OCI-LY3 (cell line): ENCODE measurements around the gene PRODH.

Experiments
- EZH2phosphoT487 ChIP-seq: fragments of 200-600 bp; shearing (Covaris generic); IDR thresholded peaks from 2 replicates; pipeline ENCODE4 v1.6.1; 2018; ENCODE audit warnings: antibody characterized with exemption, mixed run types, low read depth
- TF ChIP-seq, protein P1 (sequence below): fragments of 200-600, 300-600 bp; sonication (generic); IDR thresholded peaks from 2 replicates; pipeline ENCODE4 v1.5.1; 2014; ENCODE audit warnings: antibody characterized with exemption, low read length, low read depth

- TF ChIP-seq, protein P1, sequence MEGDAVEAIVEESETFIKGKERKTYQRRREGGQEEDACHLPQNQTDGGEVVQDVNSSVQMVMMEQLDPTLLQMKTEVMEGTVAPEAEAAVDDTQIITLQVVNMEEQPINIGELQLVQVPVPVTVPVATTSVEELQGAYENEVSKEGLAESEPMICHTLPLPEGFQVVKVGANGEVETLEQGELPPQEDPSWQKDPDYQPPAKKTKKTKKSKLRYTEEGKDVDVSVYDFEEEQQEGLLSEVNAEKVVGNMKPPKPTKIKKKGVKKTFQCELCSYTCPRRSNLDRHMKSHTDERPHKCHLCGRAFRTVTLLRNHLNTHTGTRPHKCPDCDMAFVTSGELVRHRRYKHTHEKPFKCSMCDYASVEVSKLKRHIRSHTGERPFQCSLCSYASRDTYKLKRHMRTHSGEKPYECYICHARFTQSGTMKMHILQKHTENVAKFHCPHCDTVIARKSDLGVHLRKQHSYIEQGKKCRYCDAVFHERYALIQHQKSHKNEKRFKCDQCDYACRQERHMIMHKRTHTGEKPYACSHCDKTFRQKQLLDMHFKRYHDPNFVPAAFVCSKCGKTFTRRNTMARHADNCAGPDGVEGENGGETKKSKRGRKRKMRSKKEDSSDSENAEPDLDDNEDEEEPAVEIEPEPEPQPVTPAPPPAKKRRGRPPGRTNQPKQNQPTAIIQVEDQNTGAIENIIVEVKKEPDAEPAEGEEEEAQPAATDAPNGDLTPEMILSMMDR, result no peak
- no peak for TF ChIP-seq EZH2phosphoT487
Observed at GRCh38 chr22:18976197-18976751, 40.2 kb upstream of the PRODH start.
